A673 (cell line): Measurements from ENCODE around the gene MBLAC1. TPM values are rescaled to one million over a fixed set of nuclear protein-coding genes. Genes with fewer than 3 reads are reported as not detected.

Source experiments
- BruUV-seq: library from RNA; stranded (reverse); fragments of 400-500 nt; replicated peaks from 2 replicates; lab custom pipeline; 2021; lab: Mats Ljungman, UMichigan
- CTCF ChIA-PET: fragments of 300-600 bp; sonication (Branson Sonifier 250); formaldehyde crosslinking; loops from one replicate; lab custom pipeline; 2022; ENCODE audit warnings: antibody characterized with exemption; lab: Charles Lee
- POLR2A ChIA-PET: fragments of 300-600 bp; sonication (Branson Sonifier 250); formaldehyde crosslinking; loops from one replicate; lab custom pipeline; 2022; ENCODE audit warnings: antibody characterized with exemption; ENCODE audit not compliant: low non-redundant PET; lab: Charles Lee
- DNase-seq: peaks from one replicate; pipeline ENCODE4 v3.0.0-alpha.2; 2015; ENCODE audit warnings: low spot score
- H3K27ac ChIP-seq: fragments of 200-600 bp; sonication (generic); 2 replicates; pipeline ENCODE4 v1.5.1; 2016; ENCODE audit warnings: mixed run types, low read depth, mild to moderate bottlenecking, mixed read lengths, antibody characterized with exemption, low read length; ENCODE audit not compliant: poor library complexity, severe bottlenecking
- H3K27me3 ChIP-seq: fragments of 200-600 bp; sonication (generic); replicated peaks from 2 replicates; pipeline ENCODE4 v1.6.1; 2017; ENCODE audit warnings: mixed run types, low read depth, mild to moderate bottlenecking, mixed read lengths, antibody characterized with exemption, low read length; ENCODE audit not compliant: insufficient read depth, poor library complexity
- H3K36me3 ChIP-seq: fragments of 200-600 bp; sonication (generic); 2 replicates; pipeline ENCODE4 v1.6.1; 2016; ENCODE audit warnings: mixed run types, mild to moderate bottlenecking, mixed read lengths, antibody characterized with exemption, low read length; ENCODE audit not compliant: insufficient read depth, poor library complexity, severe bottlenecking
- H3K4me1 ChIP-seq: fragments of 200-600 bp; sonication (generic); 2 replicates; pipeline ENCODE4 v1.6.1; 2017; ENCODE audit warnings: mixed run types, mild to moderate bottlenecking, mixed read lengths, antibody characterized with exemption, low read length; ENCODE audit not compliant: insufficient read depth, poor library complexity, severe bottlenecking
- H3K4me3 ChIP-seq: fragments of 200-600 bp; sonication (generic); 2 replicates; pipeline ENCODE4 v1.5.1; 2016; ENCODE audit warnings: low read depth, mixed run types, mild to moderate bottlenecking, mixed read lengths, low read length; ENCODE audit not compliant: poor library complexity, severe bottlenecking
- H3K9me3 ChIP-seq: fragments of 200-600 bp; sonication (generic); 2 replicates; pipeline ENCODE4 v1.6.1; 2016; ENCODE audit warnings: mixed run types, low read depth, mild to moderate bottlenecking, mixed read lengths, antibody characterized with exemption, low read length; ENCODE audit not compliant: poor library complexity, severe bottlenecking
- EZH2 ChIP-seq: fragments of 200-600 bp; sonication (generic); IDR thresholded peaks from 2 replicates; pipeline ENCODE4 v1.6.1; 2017; ENCODE audit warnings: borderline replicate concordance, low read depth, mild to moderate bottlenecking, mixed read lengths, antibody characterized with exemption, low read length; ENCODE audit not compliant: poor library complexity, severe bottlenecking
- intact Hi-C: fragments of 100-400 bp; cut with micrococcal nuclease; formaldehyde crosslinking; loops from one replicate; pipeline ENCODE4 v1.10.0; 2022; ENCODE audit not compliant: unreplicated experiment
- total RNA-seq: library from RNA; stranded (reverse); gene quantifications from 2 replicates; pipeline ENCODE4 v1.2.3, GENCODE V29; 2021
- TF ChIP-seq, protein P1 (sequence below): fragments of 300-800, 200-600 bp; sonication (generic); conservative IDR thresholded peaks from 2 replicates; pipeline ENCODE4 v1.5.1; 2017; ENCODE audit warnings: low read depth, mild to moderate bottlenecking, antibody characterized with exemption, low read length, moderate library complexity, mixed read lengths

Gene MBLAC1
- total RNA-seq, 1 experiment from 2014 or later, result 3.1 TPM

GRCh38 chr7:100147278-100147677 is 20.5 kb downstream of the MBLAC1 start:
- no peak overlapping the region for H3K4me3 ChIP-seq
- no peaks in the 10 kb centered on the region for H3K36me3 ChIP-seq
- no peak for DNase-seq
- BruUV-seq, result no TSS peak
- intact Hi-C loops, result no loop called here
- ChIA-PET CTCF (no interaction called here), POLR2A (no interaction called here)
- no peak overlapping the region for H3K27ac ChIP-seq
- no peaks in the 10 kb centered on the region for H3K9me3 ChIP-seq
- TF ChIP-seq EZH2, result no peak
- TF ChIP-seq, protein P1, sequence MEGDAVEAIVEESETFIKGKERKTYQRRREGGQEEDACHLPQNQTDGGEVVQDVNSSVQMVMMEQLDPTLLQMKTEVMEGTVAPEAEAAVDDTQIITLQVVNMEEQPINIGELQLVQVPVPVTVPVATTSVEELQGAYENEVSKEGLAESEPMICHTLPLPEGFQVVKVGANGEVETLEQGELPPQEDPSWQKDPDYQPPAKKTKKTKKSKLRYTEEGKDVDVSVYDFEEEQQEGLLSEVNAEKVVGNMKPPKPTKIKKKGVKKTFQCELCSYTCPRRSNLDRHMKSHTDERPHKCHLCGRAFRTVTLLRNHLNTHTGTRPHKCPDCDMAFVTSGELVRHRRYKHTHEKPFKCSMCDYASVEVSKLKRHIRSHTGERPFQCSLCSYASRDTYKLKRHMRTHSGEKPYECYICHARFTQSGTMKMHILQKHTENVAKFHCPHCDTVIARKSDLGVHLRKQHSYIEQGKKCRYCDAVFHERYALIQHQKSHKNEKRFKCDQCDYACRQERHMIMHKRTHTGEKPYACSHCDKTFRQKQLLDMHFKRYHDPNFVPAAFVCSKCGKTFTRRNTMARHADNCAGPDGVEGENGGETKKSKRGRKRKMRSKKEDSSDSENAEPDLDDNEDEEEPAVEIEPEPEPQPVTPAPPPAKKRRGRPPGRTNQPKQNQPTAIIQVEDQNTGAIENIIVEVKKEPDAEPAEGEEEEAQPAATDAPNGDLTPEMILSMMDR, result no peak
- H3K4me1 ChIP-seq, result peaks cover 8% of the 10 kb centered on the region
- no peaks in the 10 kb centered on the region for H3K27me3 ChIP-seq

- no peak for DNase-seq
- no peaks in the 10 kb centered on the region for H3K27me3 ChIP-seq
- H3K36me3 ChIP-seq, result no peaks in the 10 kb centered on the region
- H3K27ac ChIP-seq, result peak overlapping the region; percentile 75
- TF ChIP-seq, protein P1, result no peak
- TF ChIP-seq EZH2, result no peak
- BruUV-seq, result no TSS peak
- ChIA-PET CTCF (interaction anchor here (0.6 to 1.0 kb wide), 2 partner anchors 10 to 42 kb away, joined by 3 read pairs; no protein-coding TSS in a partner anchor), POLR2A (interaction anchor here (0.7 to 1.0 kb wide), 3 partner anchors 23 to 282 kb away, joined by 3 to 9 read pairs (median 3); no protein-coding TSS in a partner anchor)
- intact Hi-C loops, result loop anchor here (1.0 kb wide), 1 partner anchor 10 kb away; the partner anchor contains the start of gene TRAPPC14
- peak overlapping the region; percentile 75 for H3K4me3 ChIP-seq
- no peaks in the 10 kb centered on the region for H3K9me3 ChIP-seq
- peaks cover 11% of the 10 kb centered on the region for H3K4me1 ChIP-seq
These were observed 21.4 kb downstream of the MBLAC1 start for GRCh38 chr7:100148225-100148558.

DNA sequence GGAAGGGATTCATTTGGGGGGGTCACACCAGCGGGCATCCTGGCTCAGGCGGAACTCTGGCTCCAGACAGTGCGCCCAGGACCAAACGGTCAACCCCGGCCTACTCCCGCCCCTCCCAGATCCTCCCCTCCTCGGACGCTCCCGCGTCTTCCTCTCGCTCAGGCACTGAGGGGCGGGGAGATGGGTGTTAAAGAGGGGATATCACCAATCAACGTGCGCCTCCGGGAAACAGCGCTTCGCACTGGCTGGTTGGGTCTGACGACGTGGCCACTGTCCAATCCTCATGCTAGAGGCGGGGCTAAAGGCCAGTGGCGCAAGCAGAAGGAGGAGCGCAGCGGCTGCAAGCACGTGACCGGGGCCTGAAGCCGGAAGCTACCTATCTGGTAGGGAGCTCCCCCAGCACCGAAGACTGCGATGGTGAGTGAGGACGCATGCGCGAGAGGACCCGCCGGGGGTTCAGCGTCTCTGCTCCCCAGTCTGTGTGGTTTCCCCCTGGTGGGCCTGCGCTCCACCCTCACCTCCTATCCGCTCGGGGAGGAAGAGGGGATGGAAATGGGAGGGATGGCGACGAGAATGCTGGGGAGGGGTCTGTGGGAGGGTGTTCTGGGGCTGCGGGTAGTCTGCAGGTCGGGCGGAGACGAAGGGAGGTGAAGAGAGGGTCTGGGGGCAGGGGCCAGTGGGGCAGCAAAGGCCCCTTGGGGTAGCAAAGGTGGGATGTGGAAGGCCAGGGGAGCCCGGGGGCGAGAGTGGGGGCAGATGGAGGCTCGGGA is 22.0 kb downstream of the MBLAC1 start, which contains the start of gene LAMTOR4:
LAMTOR4 (plus strand) TSS at position 360 of the 770 bp plus-strand sequence; CDS start at position 415, 55 bp downstream.
- no TSS peak for BruUV-seq
- CTCF ChIA-PET, result interaction anchor here (0.6 to 1.0 kb wide), 4 partner anchors 9 to 373 kb away, joined by 3 to 4 read pairs (median 3); no protein-coding TSS in a partner anchor
- POLR2A ChIA-PET, result interaction anchor here (0.7 to 1.0 kb wide), 2 partner anchors 24 to 282 kb away, joined by 3 read pairs; no protein-coding TSS in a partner anchor
- intact Hi-C loops, result loop anchor here (1.0 kb wide), 1 partner anchor 10 kb away; the partner anchor contains the start of gene TRAPPC14
- no peaks in the 10 kb centered on the region for H3K9me3 ChIP-seq
- peak; percentile 99 for DNase-seq
- TF ChIP-seq, protein P1, result no peak
- no peak for TF ChIP-seq EZH2
- peak within 1 kb of the TSS; percentile 75 for H3K27ac ChIP-seq
- H3K27me3 ChIP-seq, result no peaks in the 10 kb centered on the region
- peak within 1 kb of the TSS; percentile 75 for H3K4me3 ChIP-seq
- peaks cover 13% of the 10 kb centered on the region for H3K4me1 ChIP-seq
- H3K36me3 ChIP-seq, result no peaks in the 10 kb centered on the region
